ENCODE measurements around the gene HARBI1.

GRCh38 chr11:46594374-46594700 is 22.7 kb downstream of the HARBI1 start:
- TF ChIP-seq CTCF (IDR thresholded peaks at IDR 0.05) (no peak), YY1 (IDR thresholded peaks at IDR 0.05; ENCODE audit: low read depth) (no peak), RFX5 (IDR thresholded peaks at IDR 0.05; ENCODE audit: low read length) (no peak), NFIC (IDR thresholded peaks at IDR 0.05; ENCODE audit: borderline replicate concordance) (no peak), ZBTB33 (IDR thresholded peaks at IDR 0.05; ENCODE audit: borderline replicate concordance, low read depth) (no peak), USF1 (IDR thresholded peaks at IDR 0.05; ENCODE audit: borderline replicate concordance, low read depth) (no peak), CHD2 (IDR thresholded peaks at IDR 0.05; ENCODE audit: low read length, partially characterized antibody) (no peak), TEAD4 (IDR thresholded peaks at IDR 0.05; ENCODE audit: borderline replicate concordance, insufficient read depth) (no peak)
- TF ChIP-seq, protein P1, sequence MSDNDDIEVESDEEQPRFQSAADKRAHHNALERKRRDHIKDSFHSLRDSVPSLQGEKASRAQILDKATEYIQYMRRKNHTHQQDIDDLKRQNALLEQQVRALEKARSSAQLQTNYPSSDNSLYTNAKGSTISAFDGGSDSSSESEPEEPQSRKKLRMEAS (IDR thresholded peaks at IDR 0.05; ENCODE audit: low read depth), result no peak

Measured in SK-N-SH (cell line).